K562 (cell line): ENCODE results near the gene CDC14A. TPM values are rescaled to one million over a fixed set of nuclear protein-coding genes. Genes with fewer than 3 reads are reported as not detected.
A peak's percentile ranks its signal among the peaks of the same experiment; 100 is the strongest.

ENCODE experiments used
- ATF3 ChIP-seq, 2 experiments: fragments of 450-650 bp in 1 of 2; sonication (generic) in 1 of 2; formaldehyde crosslinking in 1 of 2; IDR thresholded peaks in 1 of 2; conservative IDR thresholded peaks in 1 of 2; 2 replicates each; pipeline versions ENCODE4 v1.6.1 to v1.8.1; 2016 to 2023; ENCODE audit warnings: mild to moderate bottlenecking in 2 of 2, moderate library complexity in 2 of 2, inconsistent platforms in 1 of 2, missing genetic modification reagents in 1 of 2
- BRF1 ChIP-seq: IDR thresholded peaks from 3 replicates; pipeline ENCODE4 v1.6.1; 2011; ENCODE audit warnings: borderline replicate concordance, mild to moderate bottlenecking; ENCODE audit not compliant: insufficient read length; ENCODE audit errors: extremely low read depth
- CBX8 ChIP-seq: fragments of 200-600 bp; sonication (generic); IDR thresholded peaks from 2 replicates; pipeline ENCODE4 v1.6.1; 2012; ENCODE audit warnings: borderline replicate concordance, mixed run types, low read depth, mild to moderate bottlenecking, moderate library complexity, mixed read lengths, low read length, control low read depth, inconsistent platforms; ENCODE audit not compliant: poor library complexity, severe bottlenecking; ENCODE audit errors: extremely low read depth
- DMBX1 ChIP-seq: fragments of 250-450 bp; sonication (Bioruptor Pico); IDR thresholded peaks from 2 replicates; pipeline ENCODE4 v1.8.0; 2022; ENCODE audit warnings: inconsistent platforms, mild to moderate bottlenecking, moderate library complexity, borderline replicate concordance
- EHMT2 ChIP-seq: fragments of 450-650 bp; IDR thresholded peaks from 2 replicates; pipeline ENCODE4 v1.6.1; 2018; ENCODE audit warnings: antibody characterized with exemption
- ELF1 ChIP-seq: fragments of 200-800 bp; sonication (Bioruptor generic); IDR thresholded peaks from 2 replicates; pipeline ENCODE4 v1.6.1; 2016; ENCODE audit warnings: missing genetic modification characterization, missing compliant biosample characterization
- ETV1 ChIP-seq: fragments of 450-650 bp; conservative IDR thresholded peaks from 2 replicates; pipeline ENCODE4 v1.6.1; 2016; ENCODE audit warnings: missing genetic modification characterization, control low read depth, low read depth, missing compliant biosample characterization
- ETV5 ChIP-seq: sonication (generic); formaldehyde crosslinking; IDR thresholded peaks from 2 replicates; pipeline ENCODE4 v1.4.0; 2020; ENCODE audit warnings: low read depth, mild to moderate bottlenecking, missing genetic modification reagents
- KDM4B ChIP-seq, 2 experiments: fragments of 450-650 bp in 1 of 2; sonication (generic) in 1 of 2; IDR thresholded peaks; 2 replicates each; pipeline ENCODE4 v1.6.1; 2016 to 2017; ENCODE audit warnings: borderline replicate concordance in 2 of 2, antibody characterized with exemption in 1 of 2, low read depth in 1 of 2, mild to moderate bottlenecking in 1 of 2
- NR4A1 ChIP-seq, 2 experiments: fragments of 250-450 bp in 1 of 2; fragments of 450-650 bp in 1 of 2; sonication (Bioruptor Pico) in 1 of 2; IDR thresholded peaks; 2 replicates each; pipeline versions ENCODE4 v1.4.0 to v1.6.1; 2016 to 2020; ENCODE audit warnings: mild to moderate bottlenecking in 2 of 2, missing compliant biosample characterization in 1 of 2, missing genetic modification characterization in 1 of 2, moderate library complexity in 1 of 2
- POLR2H ChIP-seq: IDR thresholded peaks from 2 replicates; pipeline ENCODE4 v1.6.1; 2016; ENCODE audit warnings: missing genetic modification characterization, low read depth, mild to moderate bottlenecking, control low read depth, missing compliant biosample characterization, moderate library complexity
- SMARCA5 ChIP-seq: fragments of 450-650 bp; IDR thresholded peaks from 2 replicates; pipeline ENCODE4 v1.6.1; 2016
- ZBTB17 ChIP-seq: fragments of 450-650 bp; formaldehyde crosslinking; IDR thresholded peaks from 2 replicates; pipeline ENCODE4 v1.4.0; 2020; ENCODE audit warnings: mild to moderate bottlenecking
- ZNF24 ChIP-seq: fragments of 450-650 bp; IDR thresholded peaks from 2 replicates; pipeline ENCODE4 v1.6.1; 2016
- polyA plus RNA-seq, 8 experiments: library from polyadenylated mRNA; depleted of rRNA in 4 of 8; stranded (reverse) in 5 of 8; unstranded in 3 of 8; fragments of >200 nt; fragmentation: Nextera tagmentation in 2 of 8; fragmentation: Illumina TruSeq in 1 of 8; extraction: Ambion mirVana in 2 of 8; extraction: Trizol in 1 of 8; gene quantifications; 2 replicates each; pipeline versions ENCODE4 v1.2.1 to v1.2.3, GENCODE V29; 2011 to 2014; ENCODE audit warnings: inconsistent platforms in 1 of 8, missing spikeins in 1 of 8
- total RNA-seq, 7 experiments: library from RNA; depleted of rRNA in 6 of 7; stranded (reverse); fragments of >200 nt in 6 of 7; fragmentation: Illumina TruSeq in 2 of 7; extraction: Trizol in 2 of 7; gene quantifications; 2 replicates each; pipeline versions ENCODE4 v1.2.1 to v1.2.3, GENCODE V29; 2011 to 2021; ENCODE audit warnings: low replicate concordance in 1 of 7
- TF ChIP-seq, protein P1 (sequence below): fragments of 450-650 bp; IDR thresholded peaks from 2 replicates; pipeline ENCODE4 v1.7.1; 2018; ENCODE audit warnings: mild to moderate bottlenecking, low read depth; ENCODE audit not compliant: partially characterized antibody
- TF ChIP-seq, protein P2 (sequence below): fragments of 450-650 bp; IDR thresholded peaks from 2 replicates; pipeline ENCODE4 v1.6.1; 2014; ENCODE audit warnings: low read depth, mild to moderate bottlenecking, moderate library complexity, borderline replicate concordance

CDC14A gene
- total and polyA plus RNA-seq, 9 of the 15 experiments (the other 6 are each of a cell fraction or from before 2014, with no cell fraction given), result 17.0 to 74.3 (median 33.4) TPM

DNA sequence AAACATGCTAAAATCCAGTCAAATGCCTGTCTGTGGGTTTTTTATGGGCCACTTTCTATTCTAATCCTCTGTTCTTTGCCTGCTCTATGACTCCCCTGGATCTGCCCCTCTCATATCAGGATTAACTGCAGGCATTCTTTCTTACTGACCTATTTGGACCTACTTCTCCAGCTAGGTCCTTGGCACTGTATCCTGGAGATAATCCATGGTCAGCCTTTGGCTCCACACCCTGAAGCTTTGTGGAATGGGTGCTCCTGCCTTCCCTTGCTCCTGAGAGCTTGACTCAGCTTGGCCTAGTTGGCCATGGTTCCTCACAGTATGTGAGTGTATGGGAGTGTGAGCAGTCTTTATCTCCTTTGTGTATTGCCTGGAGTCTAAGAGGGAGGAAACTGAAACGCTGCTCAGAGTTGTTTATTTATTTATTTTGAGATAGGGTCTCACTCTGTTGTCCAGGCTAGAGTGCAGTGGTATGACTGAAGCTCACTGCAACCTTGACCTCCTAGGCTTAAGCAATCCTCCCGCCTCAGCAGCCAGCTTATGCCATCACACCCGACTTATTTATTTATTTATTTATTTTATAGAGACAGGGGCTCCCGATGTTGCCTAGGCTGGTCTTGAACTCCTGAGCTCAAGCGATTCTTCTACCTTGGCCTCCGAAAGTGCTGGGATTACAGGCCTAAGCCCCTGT is 28.7 kb upstream of the CDC14A start (continued):
- TF ChIP-seq ZNF24 (no peak), EHMT2 (no peak), ETV5 (no peak), ELF1 (tag) (no peak), KDM4B (IDR thresholded peaks at IDR 0.05; ENCODE audit: borderline replicate concordance in 2 of 2, low read depth in 1 of 2) (no peak), NR4A1 (CRISPR knock-in tag; IDR thresholded peaks at IDR 0.05) (no peak), NR4A1 (tag; IDR thresholded peaks at IDR 0.05) (peak; percentile 51; the same call in 1 of the 2 replicates), POLR2H (tag) (no peak), ATF3 (IDR thresholded peaks at IDR 0.05) (no peak), ATF3 (CRISPR knock-in tag; conservative IDR thresholded peaks at IDR 0.05) (no peak), ZBTB17 (CRISPR knock-in tag) (0 out of 2 replicates have a peak, but pooled peaks have one; percentile 34), SMARCA5 (no peak), DMBX1 (0 out of 2 replicates have a peak, but pooled peaks have one; percentile 17), BRF1 (no peak), ETV1 (tag) (no peak), CBX8 (no peak)
- TF ChIP-seq, protein P1, sequence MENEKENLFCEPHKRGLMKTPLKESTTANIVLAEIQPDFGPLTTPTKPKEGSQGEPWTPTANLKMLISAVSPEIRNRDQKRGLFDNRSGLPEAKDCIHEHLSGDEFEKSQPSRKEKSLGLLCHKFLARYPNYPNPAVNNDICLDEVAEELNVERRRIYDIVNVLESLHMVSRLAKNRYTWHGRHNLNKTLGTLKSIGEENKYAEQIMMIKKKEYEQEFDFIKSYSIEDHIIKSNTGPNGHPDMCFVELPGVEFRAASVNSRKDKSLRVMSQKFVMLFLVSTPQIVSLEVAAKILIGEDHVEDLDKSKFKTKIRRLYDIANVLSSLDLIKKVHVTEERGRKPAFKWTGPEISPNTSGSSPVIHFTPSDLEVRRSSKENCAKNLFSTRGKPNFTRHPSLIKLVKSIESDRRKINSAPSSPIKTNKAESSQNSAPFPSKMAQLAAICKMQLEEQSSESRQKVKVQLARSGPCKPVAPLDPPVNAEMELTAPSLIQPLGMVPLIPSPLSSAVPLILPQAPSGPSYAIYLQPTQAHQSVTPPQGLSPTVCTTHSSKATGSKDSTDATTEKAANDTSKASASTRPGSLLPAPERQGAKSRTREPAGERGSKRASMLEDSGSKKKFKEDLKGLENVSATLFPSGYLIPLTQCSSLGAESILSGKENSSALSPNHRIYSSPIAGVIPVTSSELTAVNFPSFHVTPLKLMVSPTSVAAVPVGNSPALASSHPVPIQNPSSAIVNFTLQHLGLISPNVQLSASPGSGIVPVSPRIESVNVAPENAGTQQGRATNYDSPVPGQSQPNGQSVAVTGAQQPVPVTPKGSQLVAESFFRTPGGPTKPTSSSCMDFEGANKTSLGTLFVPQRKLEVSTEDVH, result no peak
- TF ChIP-seq, protein P2, sequence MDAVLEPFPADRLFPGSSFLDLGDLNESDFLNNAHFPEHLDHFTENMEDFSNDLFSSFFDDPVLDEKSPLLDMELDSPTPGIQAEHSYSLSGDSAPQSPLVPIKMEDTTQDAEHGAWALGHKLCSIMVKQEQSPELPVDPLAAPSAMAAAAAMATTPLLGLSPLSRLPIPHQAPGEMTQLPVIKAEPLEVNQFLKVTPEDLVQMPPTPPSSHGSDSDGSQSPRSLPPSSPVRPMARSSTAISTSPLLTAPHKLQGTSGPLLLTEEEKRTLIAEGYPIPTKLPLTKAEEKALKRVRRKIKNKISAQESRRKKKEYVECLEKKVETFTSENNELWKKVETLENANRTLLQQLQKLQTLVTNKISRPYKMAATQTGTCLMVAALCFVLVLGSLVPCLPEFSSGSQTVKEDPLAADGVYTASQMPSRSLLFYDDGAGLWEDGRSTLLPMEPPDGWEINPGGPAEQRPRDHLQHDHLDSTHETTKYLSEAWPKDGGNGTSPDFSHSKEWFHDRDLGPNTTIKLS, result no peak
